Activated T-cell treated with anti-CD3 and anti-CD28 coated beads for 4 hours (primary cell): ENCODE results near the gene GSG1L.

Experiments used
- DNase-seq: peaks from one replicate; pipeline ENCODE4 v3.0.0-alpha.2; 2020

Gene GSG1L

DNA sequence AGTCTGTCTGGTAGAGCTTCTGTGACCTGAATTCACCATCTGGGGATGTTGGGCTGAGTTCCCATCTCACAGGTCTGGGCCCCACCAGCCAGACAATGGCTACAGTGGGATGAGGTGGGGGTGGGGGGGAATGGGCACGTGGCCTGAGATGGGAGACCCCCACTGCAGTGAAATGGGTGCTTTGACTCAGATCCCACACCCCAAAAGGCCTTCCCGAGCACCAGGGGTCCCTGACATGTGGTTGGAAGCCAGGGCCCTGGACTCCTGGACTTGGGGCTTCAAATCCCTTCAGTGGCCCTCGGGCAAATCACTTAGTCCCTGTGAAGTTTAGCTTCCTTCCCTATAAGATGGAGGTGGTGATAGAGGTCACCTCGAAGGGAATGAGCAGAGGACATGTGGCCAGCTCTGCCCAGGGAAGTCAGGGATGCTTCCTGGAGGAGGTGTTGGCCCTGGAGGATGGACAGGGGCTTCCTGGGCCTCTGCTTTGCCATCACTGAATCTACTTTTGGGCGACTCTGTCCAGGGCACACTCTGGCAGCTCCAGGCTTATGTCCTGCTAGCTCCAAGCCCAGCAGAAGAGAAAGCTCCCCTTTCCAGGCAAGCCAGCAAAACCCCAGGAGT is 295.4 kb downstream of the GSG1L start:
- no peak for DNase-seq

DNA sequence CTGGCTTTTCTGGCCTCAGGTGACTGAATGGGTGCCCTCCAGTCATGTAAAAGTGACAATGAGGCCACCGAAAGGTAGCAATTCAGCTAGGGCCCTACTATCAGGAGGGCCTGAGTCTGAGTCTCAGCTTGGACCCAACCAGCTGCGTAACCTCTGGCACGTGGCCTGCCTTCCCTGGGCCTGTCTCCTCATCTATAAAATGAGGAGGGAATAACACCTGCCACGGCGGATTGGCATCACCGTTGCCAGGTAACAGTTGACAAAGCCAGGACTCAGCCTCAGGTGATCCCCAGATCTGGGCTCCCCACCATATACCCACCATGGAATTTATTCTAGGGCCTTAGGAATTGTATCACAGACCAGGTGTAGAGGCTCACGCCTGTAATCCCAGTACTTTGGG is 296.4 kb downstream of the GSG1L start:
- no peak for DNase-seq

DNA sequence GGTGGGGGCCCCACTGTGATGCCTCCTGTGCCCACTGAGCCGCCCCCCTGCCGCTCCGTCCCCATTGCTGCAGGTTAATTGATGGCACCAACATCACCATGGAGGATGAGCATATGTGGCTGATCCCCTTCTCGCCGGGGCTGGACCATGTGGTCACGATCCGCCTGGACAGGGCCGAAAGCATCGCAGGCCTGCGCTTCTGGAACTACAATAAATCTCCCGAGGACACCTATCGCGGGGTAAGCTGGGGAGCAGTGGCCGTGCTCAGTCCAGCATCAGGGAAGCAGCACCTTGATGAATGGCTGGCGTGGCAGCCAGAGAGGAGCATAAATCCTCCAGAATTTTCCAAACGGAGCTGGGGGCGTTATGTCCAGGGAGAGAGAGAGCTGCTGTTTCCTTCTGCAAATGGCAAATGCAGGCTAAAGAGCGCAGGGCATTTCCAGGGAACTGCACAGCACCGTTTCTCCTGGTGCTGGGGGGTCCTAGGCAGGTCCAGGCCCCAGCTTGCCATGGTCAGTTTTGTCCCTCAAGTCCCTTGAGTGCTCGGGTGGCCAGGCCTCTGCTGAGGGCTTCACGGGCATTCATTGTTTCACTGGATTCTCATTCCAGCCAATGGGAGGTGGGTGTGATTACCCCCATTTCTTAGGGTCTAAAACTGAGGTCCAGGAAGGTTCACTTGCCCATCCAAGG is 297.1 kb downstream of the GSG1L start:
- no peak for DNase-seq

DNA sequence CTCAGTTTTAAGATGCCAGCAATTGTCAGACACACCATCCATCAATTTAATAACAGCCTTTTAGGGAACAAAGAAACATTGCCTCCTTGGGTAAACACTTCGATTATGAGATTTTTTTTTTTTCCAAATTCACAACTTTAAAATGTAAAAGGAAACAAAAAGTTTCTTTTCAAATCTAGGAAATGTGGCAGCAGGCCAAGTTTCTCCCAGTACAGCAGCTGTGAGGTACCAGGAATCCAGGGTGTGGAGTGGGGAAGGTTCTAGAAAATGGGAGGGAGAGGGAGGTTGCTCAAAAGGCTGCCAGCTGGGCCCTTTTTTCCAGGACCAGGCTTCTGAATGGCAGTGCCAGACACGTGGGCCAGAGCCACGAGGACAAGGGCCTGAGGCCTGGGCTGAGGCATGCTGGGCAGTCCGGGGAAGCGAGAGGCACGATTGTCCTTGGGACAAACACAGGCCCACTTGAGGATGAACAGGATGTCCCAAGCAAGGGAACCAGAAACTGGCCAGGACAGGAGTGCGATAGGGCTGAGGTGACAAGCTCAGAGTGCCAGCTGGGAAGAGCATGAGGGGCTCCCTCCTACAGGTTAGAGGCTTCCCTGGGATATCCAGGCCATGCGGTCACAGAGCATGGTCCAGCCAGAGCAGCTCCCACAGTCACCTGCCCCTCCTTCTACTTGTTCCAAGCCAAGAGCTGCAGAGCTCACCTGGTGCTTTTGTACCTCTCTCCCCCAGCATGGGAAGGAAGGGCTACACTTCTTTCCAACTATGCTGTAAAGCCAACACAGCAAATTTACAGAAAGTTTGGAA is 298.4 kb downstream of the GSG1L start:
- no peak for DNase-seq

DNA sequence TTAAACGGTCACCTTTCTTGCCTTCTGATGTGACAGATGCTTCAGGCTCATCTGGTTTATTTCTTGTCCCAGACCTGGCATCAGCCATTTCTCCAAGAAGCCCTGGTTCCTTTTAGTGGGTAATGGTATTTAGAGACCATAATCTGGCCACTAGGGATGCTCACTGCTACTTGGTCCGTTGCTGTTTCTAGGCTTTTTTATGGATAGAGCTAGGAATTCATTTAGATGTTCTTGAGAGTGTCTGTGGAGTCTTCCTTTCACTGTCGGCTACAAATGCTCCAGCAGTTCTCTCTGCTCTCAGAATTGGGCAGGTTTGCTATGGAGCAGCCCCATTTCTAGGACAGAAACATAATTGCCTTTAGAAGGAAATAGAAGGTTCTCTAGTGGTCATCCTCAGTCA is 299.1 kb downstream of the GSG1L start:
- no peak for DNase-seq

DNA sequence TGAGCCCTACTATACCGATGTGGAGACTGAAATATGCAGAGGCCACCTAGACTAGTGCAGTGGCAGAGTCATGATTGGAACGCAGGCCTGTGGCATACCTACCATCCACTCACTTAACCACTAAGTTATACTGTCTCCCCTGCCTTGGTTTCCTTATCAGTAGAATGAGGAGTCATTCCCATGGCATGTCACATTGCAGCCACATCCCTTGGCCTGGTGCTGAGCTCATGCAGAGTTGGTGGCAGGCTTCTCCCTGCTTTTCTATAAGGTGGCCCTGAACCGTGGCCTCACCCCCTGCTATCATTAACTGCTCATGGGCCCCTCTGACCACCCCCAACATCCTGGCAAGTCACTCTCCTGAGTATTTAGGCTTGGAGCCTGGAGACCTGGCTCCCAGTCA is 301.1 kb downstream of the GSG1L start:
- DNase-seq = no peak

DNA sequence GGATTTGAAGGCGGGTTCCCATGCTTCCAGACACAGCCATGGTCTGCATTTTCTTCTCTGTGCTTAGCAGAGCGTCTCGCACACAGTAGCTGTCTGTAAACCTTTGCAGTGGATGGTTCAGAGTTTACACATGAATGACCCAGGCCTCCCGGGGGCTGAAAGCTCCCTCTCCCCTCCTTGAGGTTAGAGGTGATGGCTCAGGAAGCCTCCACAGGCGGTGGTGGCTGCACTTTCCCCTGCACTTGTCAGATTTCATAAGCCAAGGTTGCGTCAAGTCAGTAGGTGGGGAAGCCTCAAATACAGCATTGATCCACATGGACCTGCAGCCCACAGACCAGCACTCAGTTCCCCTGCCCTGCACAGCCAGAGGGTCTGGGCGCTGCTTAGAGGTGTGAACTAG is 301.7 kb downstream of the GSG1L start:
- DNase-seq = no peak

DNA sequence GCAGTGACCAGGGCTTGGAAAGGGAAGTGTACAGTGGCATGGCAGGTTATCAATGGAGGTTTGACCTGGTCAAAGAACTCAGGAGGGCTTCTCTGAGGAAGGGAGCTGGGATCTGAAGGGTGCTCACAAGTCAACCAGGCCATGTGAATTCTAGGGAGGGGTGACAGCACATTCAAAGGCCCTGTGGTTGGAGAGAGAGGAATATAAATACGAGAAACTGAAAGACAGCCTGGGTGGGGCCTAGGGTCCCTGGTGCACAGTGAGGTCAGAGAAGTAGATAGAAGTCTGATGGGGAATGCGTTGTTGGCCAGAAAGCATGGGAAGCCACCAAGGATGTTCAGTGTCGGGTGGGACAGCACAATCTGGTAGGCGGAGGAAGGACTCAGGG is 302.7 kb downstream of the GSG1L start:
- no peak for DNase-seq

DNA sequence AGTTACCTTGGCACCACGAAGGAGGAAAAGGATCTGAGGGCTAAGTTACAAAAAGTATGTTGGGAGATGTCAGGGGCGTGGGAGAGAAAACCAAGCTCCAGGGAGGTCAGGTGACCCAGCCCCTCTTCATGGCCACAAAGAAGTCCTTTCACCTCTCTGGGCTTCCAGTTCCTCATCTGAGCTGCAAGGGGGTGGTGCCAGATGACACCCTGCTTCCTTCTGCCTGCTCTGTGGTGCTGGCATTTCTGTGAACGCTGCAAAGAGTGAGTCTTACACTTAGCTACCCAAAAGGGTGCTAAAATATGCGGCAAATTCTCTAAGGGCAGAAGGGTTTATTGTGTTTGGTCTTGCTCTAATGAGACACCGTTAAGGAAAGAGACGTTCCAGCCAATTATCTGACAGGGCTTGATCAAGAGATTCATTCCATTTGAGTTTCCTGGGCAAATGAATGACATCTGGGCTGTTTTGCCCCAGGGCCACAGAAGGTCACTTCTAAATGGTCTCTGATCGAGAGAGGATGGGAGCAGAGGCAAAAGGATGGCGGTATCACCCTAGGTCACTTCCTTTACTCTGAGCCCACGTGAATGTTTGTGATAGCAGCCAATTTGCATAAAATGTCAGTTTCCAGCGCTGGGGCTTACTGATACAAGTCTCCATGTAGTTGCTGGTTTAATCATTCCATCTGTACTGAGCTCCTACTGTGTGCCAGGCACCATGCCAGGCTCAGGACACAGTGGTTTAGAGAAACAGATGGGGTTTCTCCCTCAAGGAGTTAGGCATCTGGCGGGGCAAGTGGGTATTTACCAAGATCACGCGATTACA is 303.3 kb downstream of the GSG1L start:
- no peak for DNase-seq

DNA sequence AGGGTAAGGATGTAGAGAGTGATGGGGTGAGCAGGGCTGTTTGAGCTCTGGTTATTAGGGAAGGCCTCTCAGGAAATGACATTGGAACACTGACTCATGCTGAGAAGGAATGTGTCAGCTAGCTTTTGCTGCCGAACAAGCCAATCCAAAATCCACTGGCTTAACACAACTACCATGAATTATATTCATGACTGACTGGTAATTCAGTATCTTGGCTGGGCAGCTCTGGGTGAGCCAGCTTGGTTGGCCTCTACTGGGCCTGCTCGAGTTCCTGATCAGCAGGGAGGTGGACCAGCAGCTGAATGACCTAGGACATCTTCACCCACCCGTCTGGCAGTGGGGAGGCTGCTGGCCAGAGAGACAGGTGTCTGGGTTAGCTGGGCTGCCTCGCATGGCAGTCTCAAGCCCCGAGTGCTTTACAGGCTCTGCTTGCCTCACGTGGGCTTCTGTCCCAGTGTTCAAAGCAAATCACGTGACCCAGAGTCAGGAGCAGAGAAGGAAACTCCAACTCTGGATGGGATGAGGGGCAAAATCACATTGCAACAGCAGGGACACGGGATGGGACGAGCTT is 304.1 kb downstream of the GSG1L start:
- DNase-seq = no peak

DNA sequence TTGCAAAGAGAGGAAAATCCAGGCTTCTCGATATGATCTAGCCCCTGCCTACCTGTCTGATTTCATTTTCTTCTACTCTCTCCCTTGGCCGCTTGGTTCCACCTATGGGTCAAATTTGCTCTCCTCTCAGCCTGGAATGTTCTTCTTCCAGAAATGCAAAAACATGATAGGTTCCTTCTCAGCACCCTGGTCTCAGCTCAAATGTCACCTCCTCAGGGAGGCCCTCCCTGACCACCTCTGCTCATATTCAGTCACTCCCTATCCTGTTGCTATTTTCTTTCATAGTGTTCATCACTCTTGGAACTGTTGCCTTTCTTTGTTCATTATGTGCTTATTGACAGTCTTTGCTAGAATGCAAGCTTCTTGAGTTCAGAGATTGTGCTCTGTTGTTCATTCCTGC is 305.0 kb downstream of the GSG1L start:
- DNase-seq = no peak

DNA sequence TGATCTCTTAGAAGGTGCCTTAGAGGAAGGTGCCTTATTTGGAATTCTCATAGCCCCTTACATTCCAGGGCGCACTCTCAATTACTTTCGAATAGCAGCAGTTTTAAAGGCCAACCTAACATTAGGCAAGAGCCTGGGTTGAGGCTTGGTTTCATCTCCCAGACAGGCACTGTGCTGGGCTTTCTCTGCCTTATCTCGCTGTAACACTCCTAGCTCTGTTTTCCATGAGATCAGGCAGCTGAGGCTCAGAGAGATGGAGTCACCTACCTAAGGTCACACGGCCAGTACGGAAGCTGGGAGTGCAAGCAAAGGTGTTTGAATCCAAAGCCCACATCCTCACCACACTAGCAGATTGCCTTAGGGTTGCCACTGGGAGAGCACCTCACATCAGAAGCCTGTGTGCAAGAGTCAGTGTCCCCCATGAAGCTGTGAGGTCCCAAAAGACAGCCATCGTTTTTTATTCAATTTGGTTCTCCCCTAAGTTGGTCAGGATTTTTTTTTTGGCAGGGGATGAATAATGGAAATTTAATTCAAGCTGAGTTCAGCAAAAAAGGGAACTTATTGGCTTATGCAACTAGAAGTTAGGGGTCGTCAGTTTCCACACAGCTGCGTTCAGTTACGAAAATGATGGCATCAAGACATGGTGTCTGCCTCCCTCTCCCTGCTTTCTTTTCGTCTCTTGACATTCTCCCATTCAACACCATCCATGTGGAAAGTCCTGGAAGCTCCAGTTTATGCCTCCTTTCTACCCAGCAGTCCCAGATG is 307.1 kb downstream of the GSG1L start:
- no peak for DNase-seq

DNA sequence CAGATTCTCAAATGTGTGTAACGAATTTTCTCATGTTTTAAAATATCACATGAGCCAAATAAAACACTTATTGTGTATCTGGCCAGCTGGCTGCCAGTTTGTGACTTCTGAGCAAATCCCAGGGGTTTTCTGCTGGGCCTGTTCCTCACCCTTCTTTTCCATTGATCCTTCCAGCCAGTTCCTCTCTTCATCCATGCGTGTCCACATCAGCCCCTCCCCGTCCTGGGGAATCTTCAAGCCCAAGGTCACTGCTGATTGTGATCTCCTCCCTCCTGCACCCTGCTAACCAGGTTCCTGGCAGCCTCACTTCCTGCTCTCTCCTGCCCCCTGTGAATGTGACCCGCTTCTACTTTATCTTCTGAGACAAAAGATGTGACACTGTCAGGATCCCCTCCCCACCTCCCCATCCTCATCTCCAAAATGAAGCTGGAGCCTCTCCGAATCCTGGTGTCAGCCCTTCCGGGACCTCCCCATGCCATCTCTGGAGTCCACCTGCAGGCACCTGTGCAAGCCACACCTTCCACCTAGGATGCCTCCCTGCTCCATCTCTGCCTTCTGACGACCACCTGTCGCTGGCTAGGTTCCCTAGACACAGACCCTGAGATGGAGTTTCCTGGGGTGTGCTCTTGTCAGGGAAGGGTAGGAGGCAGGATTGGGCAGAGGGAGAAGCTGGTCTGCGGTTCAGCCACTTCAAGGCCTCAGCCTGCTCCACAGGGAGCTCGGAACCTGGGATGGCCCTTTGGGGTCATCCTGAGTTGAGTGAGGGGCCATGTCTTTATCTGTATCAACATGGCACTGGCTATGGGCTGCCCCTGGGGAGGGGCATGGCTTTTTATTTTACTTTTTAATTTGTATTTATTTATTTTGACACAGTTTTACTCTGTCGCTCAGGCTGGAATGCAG is 308.5 kb downstream of the GSG1L start:
- DNase-seq = no peak

DNA sequence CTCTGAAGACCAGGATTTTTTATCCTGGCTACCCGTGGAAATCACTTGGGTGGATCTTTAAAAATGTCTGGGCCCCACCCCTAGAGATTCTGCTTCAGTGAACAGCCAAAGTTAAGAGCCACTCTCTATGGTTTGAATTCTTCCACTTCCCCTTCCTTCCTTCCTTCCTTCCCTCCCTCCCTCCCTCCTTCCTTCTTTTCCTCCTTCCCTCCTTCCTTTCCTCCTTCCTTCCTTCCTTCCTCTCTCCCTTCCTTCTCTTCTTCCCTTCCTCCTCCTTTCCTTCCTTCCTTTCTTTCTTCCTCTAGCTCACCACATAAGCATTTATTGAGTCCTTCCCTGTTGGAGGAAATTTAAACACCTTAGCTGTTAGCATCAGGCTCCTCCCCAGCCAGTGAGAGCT is 310.0 kb downstream of the GSG1L start:
- no peak for DNase-seq

DNA sequence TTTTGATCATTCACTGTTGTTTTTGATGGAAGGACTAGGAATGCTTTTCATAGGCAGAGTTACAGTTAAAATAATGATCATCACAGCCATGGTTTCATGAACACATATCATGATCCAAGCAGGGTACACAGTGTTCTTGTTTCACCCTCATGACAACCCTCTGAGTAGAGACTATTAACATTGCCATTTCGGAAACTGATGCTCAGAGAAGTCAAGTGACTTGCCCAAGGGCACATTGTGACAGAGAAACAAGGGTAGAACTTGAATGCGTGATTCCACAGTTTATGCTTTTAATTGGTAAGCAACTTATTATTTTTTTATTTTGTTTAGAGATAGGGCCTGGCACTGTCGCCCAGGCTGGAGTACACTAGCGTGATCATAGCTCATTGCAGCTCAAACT is 311.3 kb downstream of the GSG1L start:
- DNase-seq = no peak

DNA sequence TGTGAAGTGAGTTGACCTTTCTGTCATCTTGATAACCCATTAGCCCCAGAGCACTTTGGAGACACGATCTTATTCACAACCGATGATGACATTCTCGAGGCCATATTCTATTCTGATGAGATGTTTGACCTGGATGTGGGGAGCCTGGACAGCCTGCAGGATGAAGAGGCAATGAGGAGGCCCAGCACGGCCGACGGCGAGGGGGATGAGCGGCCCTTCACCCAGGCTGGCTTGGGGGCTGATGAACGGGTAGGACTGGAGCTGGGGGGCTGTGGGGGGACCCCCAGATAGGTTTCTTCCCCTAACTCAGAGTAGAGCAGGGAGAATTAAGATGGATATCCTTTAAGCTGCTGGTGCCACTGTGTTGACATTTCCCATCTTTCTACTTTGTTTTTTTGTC is 311.8 kb downstream of the GSG1L start:
- no peak for DNase-seq

DNA sequence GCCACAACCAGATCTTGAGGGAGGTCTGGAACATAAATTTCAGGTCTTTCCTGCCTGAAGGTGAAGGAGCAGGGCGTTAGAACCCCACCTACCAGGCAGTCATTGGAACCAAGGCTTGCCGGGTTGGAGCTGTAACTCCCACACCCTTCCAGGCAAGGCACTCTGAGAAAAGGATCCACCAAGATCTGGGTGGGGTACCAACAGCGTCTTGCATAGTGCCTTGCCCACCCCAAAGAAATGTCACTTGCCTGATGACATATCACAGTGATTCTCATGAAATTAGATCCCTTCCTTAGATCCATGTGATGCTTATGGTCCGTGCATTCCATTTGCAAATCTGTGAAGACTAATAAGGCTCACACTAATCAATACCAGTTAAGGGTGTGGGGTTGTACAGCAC is 312.3 kb downstream of the GSG1L start:
- DNase-seq = no peak

DNA sequence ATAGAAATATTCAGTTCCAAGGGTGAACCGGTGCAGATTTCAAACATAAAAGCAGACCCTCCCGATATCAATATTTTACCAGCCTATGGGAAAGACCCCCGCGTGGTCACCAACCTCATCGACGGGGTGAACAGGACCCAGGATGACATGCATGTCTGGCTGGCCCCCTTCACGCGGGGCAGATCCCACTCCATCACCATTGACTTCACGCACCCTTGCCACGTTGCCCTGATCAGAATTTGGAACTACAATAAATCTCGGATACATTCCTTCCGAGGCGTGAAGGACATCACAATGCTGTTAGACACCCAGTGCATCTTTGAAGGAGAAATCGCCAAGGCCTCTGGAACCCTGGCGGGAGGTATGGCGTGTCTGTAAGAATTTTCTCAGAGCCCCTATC is 313.6 kb downstream of the GSG1L start:
- no peak for DNase-seq

DNA sequence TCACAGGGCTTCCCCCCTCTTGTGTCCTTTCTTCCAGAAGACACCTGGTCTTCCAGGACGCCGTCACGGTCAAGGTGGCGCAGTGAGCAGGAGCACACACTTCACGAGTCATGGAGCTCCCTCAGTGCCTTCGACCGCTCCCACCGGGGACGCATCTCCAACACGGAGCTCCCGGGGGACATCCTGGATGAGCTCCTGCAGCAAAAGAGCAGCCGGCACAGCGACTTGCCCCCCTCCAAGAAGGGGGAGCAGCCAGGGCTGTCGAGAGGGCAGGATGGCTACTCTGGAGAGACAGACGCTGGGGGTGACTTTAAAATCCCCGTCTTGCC is 314.0 kb downstream of the GSG1L start:
- DNase-seq = no peak

DNA sequence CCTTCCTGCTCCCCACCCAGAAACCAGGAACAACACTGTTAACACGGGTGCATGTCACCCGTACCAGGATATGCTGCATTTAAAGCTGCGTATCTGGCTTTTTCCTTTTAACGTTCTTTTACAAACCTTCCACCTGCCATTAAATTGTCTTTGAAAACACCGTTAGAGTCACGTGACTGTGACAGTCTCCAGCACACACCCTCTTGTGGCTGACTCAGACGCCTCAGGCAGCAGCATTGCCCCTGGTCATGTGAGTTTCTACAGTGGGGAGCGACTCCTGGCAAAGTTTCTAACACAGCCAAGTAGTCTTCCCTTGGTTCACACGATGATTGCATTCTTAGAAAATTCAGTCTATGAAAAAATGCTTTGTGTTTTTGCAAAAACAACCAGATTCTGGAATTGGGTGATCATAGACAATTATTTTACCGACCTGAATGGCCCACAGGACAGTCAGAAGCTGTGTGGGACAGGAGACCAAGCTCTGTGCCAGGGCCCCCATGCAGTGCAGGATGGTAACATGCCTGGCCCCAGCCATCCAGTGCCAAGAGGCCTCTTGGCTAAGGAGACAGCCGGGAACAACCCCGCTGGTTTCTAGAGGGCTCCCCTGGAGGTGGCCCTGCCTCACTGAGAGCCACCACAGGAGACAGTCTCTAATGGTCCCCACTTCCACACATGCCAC is 314.5 kb downstream of the GSG1L start:
- DNase-seq = no peak

DNA sequence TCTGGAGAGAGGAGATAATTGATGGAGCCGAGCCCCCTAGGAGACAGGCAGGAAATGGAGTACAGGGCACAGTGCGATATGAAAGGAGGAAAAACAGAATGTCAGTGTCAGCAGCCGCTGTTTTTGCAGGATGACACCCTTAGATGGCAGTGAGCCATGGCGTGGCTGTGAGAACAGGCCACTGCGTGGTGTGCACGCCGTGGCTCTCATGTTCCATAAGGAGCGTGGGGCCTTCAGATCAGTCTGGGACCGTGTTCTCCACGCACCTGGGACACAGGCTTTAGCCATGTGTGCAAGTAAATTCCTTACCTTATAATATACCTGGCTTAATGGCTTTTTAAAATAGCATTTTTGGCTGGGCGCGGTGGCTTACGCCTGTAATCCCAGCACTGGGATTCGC is 315.6 kb downstream of the GSG1L start:
- DNase-seq = no peak
